WI38 (cell line): ENCODE measurements around the gene PUM2.

ENCODE experiments used
- H3K4me3 ChIP-seq: 2 replicates; pipeline ENCODE4 v1.5.1; 2011; ENCODE audit warnings: low read depth, mild to moderate bottlenecking, control low read depth, low read length
- CTCF ChIP-seq: IDR thresholded peaks from 2 replicates; pipeline ENCODE4 v1.5.1; 2012; ENCODE audit warnings: low read depth, mild to moderate bottlenecking, control low read depth, low read length

The PUM2 gene

GRCh38 chr2:20199633-20200270 is 150.9 kb downstream of the PUM2 start:
- no peak for TF ChIP-seq CTCF

GRCh38 chr2:20198796-20199632 is 151.6 kb downstream of the PUM2 start:
- no peak overlapping the region for H3K4me3 ChIP-seq
- TF ChIP-seq CTCF: no peak

More at GRCh38 chr2:20199633-20200270, 150.9 kb downstream of the PUM2 start:
- no peak overlapping the region for H3K4me3 ChIP-seq
